ENCODE measurements around the gene TUBA4B. TPM values are rescaled to one million over a fixed set of nuclear protein-coding genes. Genes with fewer than 3 reads are reported as not detected.

The TUBA4B gene
- total RNA-seq, 6 donors from 2014 or later, result 0.26 to 8.9 (median 3.1) TPM

DNA sequence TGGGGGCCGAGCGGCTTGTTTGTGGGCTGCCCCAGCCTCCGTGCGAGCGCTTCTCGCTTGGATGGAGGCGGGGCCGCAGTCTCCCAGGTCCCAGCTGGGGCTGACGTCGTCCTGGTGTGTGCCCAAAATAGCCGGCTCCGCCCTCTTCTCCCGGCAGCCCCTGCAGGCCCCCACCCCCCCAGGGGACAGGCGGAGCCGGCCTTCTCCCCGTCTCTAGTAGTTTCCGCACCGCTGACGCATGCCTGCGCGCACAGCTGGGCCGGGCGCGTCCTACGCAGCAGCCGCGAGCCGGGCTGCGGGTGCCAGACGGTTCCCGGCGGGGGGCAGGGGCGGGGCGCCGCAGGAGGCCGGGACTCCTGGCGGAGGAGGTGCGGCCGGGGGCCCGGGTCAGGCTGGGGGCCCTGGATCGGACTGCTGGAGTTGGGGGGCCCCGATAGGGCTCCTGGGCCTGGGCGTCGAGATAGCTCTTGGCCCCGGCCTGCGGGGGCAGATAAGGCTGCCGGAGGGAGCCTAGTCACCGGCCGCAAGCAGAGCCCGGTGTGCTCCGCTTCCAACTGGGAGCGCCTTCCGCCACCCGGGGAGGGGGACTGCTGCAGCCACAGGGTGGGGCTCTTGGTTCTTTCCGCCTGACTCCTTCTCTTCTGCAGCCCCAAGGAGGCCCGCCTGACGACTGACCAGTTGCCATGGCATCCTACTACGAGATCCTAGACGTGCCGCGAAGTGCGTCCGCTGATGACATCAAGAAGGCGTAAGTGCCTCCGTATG, 26.3 kb downstream of the TUBA4B start, which contains the start of gene DNAJB2:
Gene DNAJB2 (plus strand): TSS at position 216 of the 765 bp plus-strand sequence. CDS start 468 bp downstream, at position 684.
- H3K9me3 ChIP-seq, result no peaks in the 10 kb centered on the region
- peaks cover 22 to 29% (median 24%) of the 10 kb centered on the region in 4 donors for H3K4me1 ChIP-seq
- DNase-seq, result peak; percentile 98 to 99
- H3K27me3 ChIP-seq, result no peaks in the 10 kb centered on the region
- H3K27ac ChIP-seq, result peak within 1 kb of the TSS; percentile 96 to 100 (median 98)
- peak; percentile 71 to 96 (median 92) for TF ChIP-seq POLR2A (IDR thresholded peaks at IDR 0.05)
- peak in 1 of 6 experiments; percentile 34 for TF ChIP-seq CTCF (IDR thresholded peaks at IDR 0.05)
- TF ChIP-seq POLR2AphosphoS5 (IDR thresholded peaks at IDR 0.05), result peak; percentile 88 to 96
- peak in 1 of 4 donors; percentile 71 for TF ChIP-seq EP300 (IDR thresholded peaks at IDR 0.05)
- H3K36me3 ChIP-seq, result peaks cover 12 to 40% (median 34%) of the 10 kb centered on the region in 4 donors
- peak; percentile 97 to 98 for ATAC-seq (ENCODE audit: low FRiP score in 2 of 2)
- peak within 1 kb of the TSS; percentile 60 to 78 (median 64) for H3K4me3 ChIP-seq
- 1 to 2% methylated on average over 20 to 30 of the region's 65 CpGs for WGBS, 2 donors

DNA sequence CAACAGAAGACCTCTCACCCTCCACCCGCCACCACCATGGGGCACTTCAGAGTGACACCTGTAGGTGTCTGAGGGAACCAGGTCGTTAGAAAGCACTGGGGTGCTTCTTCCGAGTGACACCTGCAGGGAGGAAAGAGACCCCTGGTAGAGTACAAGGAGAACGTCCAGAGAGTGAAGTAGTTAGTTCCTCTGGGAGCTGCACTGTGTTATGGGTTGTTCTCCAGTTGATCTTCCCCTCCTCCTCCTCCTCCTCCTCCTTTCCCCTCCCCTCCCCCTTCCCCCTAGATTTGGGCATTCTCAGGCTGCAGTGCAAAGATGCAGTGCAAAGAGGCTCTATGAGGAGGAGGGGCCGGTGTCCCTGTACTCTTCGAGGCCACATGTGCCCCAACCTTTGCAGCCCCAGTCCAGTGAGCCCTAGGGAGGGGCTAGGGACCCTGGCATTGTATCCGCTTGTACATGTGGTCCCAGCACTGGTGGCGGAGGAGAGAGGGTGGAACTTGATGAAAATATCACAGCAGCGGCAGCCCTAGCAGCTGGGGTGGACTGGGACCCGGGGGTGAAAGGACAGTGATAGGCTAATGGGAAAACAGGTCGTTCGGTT, 27.0 kb downstream of the TUBA4B start:
- H3K36me3 ChIP-seq, result peaks cover 17 to 47% (median 41%) of the 10 kb centered on the region in 4 donors
- no peak for ATAC-seq (ENCODE audit: low FRiP score in 2 of 2)
- peaks cover 22 to 29% (median 24%) of the 10 kb centered on the region in 4 donors for H3K4me1 ChIP-seq
- TF ChIP-seq EP300 (IDR thresholded peaks at IDR 0.05) (no peak), CTCF (IDR thresholded peaks at IDR 0.05) (no peak), POLR2AphosphoS5 (IDR thresholded peaks at IDR 0.05) (no peak), POLR2A (IDR thresholded peaks at IDR 0.05) (no peak)
- peak overlapping the region; percentile 96 to 100 (median 98) for H3K27ac ChIP-seq
- peak overlapping the region; percentile 60 to 78 (median 64) for H3K4me3 ChIP-seq
- no peak for DNase-seq
- H3K27me3 ChIP-seq, result no peaks in the 10 kb centered on the region
- no peaks in the 10 kb centered on the region for H3K9me3 ChIP-seq
- WGBS, 2 donors, result 41 to 53% methylated on average over 10 to 12 of the region's 12 CpGs

DNA sequence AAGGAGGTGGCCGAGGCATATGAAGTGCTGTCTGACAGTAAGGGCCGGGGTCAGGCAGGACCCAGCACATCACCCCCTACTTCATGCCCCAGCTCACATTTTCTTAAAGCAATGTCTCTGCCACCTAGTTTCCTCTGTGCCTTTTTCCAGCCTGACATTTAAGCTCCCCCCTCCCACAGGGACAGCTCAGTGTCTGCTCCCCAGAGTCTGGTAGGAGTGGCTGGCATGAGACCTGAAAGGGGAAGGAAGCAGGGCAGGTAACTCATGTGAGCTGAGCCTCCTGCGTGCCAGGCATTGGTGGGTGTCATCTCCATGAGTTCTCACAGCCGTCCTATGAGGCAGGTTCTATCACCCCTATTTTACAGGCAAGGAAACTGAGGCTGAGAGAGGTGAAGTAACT, 27.6 kb downstream of the TUBA4B start:
- peaks cover 17 to 53% (median 47%) of the 10 kb centered on the region in 4 donors for H3K36me3 ChIP-seq
- no peak overlapping the region for H3K4me3 ChIP-seq
- H3K27me3 ChIP-seq, result no peaks in the 10 kb centered on the region
- H3K27ac ChIP-seq, result peak overlapping the region in 3 of 4 donors; percentile 97 to 100 (median 98)
- H3K4me1 ChIP-seq, result peaks cover 22 to 29% (median 24%) of the 10 kb centered on the region in 4 donors
- ATAC-seq (ENCODE audit: low FRiP score in 2 of 2) (no peak), DNase-seq (no peak)
- WGBS, 2 donors, result 90 to 94% methylated on average over 2 to 4 of the region's 4 CpGs
- TF ChIP-seq CTCF (IDR thresholded peaks at IDR 0.05) (no peak), POLR2AphosphoS5 (IDR thresholded peaks at IDR 0.05) (no peak), EP300 (IDR thresholded peaks at IDR 0.05) (no peak), POLR2A (IDR thresholded peaks at IDR 0.05) (no peak)
- no peaks in the 10 kb centered on the region for H3K9me3 ChIP-seq

DNA sequence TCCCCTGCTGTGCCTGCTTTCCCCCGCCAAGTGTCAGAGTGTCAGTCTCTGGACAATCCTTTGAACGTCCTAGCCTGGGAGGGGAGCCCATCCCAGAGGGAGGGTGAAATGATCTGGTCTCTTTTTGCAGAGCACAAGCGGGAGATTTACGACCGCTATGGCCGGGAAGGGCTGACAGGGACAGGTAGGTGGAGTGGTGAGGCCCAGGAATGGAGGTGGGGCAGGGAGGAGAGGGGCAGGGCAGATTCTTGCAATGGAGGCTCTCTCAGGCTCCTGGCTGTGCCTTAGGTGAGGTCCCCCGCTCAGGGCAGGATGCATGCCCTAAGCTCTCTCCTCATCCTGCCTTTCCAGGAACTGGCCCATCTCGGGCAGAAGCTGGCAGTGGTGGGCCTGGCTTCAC, 28.5 kb downstream of the TUBA4B start:
- Histone ChIP-seq H3K36me3 (peaks cover 17 to 60% (median 53%) of the 10 kb centered on the region in 4 donors), H3K9me3 (no peaks in the 10 kb centered on the region), H3K4me1 (peaks cover 22 to 29% (median 24%) of the 10 kb centered on the region in 4 donors), H3K4me3 (no peak overlapping the region), H3K27me3 (no peaks in the 10 kb centered on the region), H3K27ac (no peak overlapping the region)
- DNase-seq (no peak), ATAC-seq (ENCODE audit: low FRiP score in 2 of 2) (no peak)
- WGBS, 2 donors, result 75 to 85% methylated on average over 2 to 8 of the region's 8 CpGs
- TF ChIP-seq EP300 (IDR thresholded peaks at IDR 0.05) (no peak), POLR2A (IDR thresholded peaks at IDR 0.05) (no peak), CTCF (IDR thresholded peaks at IDR 0.05) (no peak), POLR2AphosphoS5 (IDR thresholded peaks at IDR 0.05) (no peak)

Data from upper lobe of left lung (tissue), 6 donors.